ENCODE results near the gene NOTCH4. TPM values are rescaled to one million over a fixed set of nuclear protein-coding genes. Genes with fewer than 3 reads are reported as not detected.

Gene NOTCH4
- total RNA-seq, 1 donor = 1.1 TPM

DNA sequence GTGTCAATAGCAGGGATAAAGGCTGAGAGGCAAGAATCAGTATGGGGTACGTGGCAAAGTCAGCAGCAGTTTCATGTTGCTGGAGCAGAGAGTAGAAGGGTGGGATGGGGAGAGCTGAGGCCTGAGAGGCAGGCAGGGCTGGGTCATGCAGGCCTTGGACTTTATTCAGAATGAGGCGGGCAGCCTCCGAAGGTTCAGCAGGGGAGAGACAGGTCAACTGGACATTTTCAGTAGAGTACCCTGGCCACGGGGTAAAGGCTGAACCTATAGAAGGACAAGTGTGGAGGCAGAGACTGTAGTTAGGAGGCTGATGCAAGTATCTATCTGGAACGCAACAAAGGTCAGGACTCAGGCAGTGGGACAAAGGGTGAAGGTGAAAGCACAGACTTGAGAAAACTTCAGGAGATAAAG, 13.7 kb downstream of the NOTCH4 start:
- TF ChIP-seq, protein P1, sequence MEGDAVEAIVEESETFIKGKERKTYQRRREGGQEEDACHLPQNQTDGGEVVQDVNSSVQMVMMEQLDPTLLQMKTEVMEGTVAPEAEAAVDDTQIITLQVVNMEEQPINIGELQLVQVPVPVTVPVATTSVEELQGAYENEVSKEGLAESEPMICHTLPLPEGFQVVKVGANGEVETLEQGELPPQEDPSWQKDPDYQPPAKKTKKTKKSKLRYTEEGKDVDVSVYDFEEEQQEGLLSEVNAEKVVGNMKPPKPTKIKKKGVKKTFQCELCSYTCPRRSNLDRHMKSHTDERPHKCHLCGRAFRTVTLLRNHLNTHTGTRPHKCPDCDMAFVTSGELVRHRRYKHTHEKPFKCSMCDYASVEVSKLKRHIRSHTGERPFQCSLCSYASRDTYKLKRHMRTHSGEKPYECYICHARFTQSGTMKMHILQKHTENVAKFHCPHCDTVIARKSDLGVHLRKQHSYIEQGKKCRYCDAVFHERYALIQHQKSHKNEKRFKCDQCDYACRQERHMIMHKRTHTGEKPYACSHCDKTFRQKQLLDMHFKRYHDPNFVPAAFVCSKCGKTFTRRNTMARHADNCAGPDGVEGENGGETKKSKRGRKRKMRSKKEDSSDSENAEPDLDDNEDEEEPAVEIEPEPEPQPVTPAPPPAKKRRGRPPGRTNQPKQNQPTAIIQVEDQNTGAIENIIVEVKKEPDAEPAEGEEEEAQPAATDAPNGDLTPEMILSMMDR (IDR thresholded peaks at IDR 0.05; ENCODE audit: insufficient read depth, low read length) = no peak
- DNase-seq (ENCODE audit: low read depth) = no peak
- no peak overlapping the region for H3K4me3 ChIP-seq (ENCODE audit: low read depth, low read length)

DNA sequence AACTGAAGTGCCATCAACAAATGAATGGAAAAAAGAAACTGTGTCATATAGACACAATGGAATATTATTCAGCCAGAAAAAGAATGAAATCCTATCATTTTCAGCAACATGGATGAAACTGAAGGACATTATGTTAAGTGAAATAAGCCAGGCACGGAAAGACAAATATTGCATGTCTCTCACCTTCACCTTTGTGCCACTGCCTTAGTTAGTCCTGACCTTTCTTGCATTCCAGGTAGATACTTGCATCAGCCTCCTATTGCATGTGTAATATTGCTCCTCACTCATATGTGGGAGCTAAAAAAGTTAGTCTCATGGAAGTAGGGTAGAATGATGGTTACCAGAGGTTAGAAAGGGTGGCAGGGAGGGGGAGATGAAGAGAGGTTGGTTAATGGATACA, 14.9 kb downstream of the NOTCH4 start:
- no peak overlapping the region for H3K4me3 ChIP-seq (ENCODE audit: low read depth, low read length)
- DNase-seq (ENCODE audit: low read depth) = no peak
- TF ChIP-seq, protein P1 (IDR thresholded peaks at IDR 0.05; ENCODE audit: insufficient read depth, low read length) = no peak

DNA sequence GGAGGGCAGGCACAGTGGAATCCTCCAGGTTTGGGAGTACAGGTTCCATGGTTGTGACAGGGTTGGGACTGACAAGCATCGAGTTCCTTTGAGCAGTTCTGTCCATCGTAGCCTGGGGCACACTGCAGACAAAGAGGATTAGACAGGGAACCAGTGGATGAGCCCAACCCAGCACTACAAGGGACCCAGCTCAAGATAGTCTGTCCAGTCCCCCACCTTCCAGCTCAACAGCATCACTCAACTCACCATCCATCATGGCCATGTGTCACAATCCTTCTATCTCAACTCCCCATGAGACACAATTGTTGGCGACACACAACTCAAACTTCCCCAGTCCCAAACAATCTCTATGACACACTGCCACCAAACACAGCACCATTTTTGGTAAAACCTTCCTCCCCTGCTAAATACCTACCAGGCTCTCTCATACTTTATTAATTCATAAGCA, 19.6 kb downstream of the NOTCH4 start:
- no peak for DNase-seq (ENCODE audit: low read depth)
- no peak overlapping the region for H3K4me3 ChIP-seq (ENCODE audit: low read depth, low read length)
- TF ChIP-seq, protein P1 (IDR thresholded peaks at IDR 0.05; ENCODE audit: insufficient read depth, low read length) = no peak

DNA sequence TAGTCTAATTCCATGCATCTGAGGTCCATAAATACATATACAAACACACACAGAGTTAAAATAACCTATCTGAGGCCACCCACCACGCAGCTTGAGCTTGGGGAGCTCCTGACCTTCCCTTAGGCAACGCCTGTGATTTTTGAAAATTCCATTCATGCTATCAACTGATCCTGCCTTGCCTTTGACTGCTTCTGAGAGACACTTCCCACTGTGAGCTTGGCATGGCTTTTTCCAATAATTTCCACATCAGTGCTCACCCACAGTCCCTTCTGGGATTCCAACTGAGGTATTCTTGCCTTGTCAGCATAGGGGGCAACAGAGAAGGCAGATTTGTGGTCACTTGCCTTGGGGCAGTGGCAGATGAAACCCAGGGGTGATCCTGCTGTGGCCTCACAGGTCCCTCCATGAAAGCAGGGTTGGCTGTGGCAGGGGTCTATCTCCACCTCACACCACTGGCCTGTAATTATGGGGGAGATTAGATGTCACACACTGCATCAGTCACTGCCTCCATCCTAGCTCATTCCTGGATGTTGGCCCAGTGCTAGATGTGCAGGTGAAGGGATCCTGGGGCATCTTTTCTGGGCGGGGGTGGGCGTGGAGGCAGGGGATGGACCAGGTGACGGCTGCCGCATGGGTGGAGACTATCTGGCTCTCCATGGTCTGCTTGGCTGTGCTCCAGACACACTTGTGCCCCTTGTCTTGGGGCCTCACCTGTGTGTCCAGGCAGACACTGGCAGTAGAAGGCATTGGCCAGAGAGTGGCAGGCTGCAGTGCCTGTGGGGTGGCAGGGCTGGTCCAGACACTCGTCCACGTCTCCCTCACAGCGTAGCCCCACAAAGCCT, 20.2 kb downstream of the NOTCH4 start:
- TF ChIP-seq, protein P1 (IDR thresholded peaks at IDR 0.05; ENCODE audit: insufficient read depth, low read length) = no peak
- no peak overlapping the region for H3K4me3 ChIP-seq (ENCODE audit: low read depth, low read length)
- DNase-seq (ENCODE audit: low read depth) = no peak

DNA sequence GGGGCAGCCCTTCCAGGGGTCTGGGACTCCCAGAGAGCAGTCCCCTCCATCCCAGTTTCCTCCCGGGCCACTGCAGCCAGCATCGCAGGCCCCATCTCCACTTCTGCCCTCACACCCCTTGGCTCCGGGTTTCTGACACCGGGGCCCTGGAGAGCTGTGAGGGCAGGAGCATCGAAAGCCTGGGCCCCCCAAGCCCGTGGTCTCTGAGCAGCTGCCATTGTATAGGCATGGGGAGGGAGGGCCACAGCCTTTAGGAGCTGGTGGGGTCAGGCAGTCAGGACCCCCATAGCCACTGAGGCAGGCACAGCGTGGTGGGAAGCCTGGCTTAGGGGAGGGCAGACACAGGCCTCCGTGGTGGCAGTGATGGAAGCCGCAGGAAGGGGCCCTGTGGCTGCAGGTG, 21.7 kb downstream of the NOTCH4 start:
- no peak overlapping the region for H3K4me3 ChIP-seq (ENCODE audit: low read depth, low read length)
- TF ChIP-seq, protein P1 (IDR thresholded peaks at IDR 0.05; ENCODE audit: insufficient read depth, low read length) = no peak
- DNase-seq (ENCODE audit: low read depth) = no peak

DNA sequence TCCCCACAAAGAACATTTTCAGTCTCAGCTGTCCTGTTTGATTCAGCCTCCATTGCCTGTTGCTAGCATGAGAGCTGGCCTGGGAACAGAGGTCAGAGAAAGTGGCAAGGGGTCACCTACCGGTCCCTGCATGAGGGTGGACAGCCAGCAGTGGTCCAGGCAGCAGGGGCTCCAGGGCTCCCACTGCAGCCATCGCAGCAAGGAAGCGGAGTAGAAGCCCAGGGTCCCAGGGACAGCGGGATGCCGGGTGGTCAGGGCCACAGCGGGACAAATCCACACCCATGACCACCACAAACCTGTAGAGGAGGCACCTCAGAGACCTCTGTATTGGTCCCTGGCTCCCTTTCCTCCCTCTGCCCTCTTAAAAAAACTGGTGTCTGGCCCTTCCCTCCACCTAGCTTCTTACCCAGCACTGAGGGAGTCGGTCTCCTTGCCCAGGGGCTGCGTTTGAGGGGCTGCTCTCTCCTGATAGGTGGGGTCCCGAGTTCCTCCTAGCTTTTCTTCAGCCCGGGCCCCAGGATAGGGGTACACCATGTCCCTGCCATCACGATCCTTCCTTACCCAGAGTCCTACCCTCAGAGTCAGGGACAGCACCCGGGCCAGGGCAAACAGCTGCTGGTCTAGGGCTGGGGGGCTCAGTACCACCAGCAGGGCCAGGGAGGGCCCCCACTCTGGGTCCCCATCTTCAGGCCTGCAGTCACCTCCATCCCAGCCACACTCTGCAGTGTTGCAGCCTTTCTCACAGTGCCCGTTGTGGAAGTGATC, 23.0 kb downstream of the NOTCH4 start:
- H3K4me3 ChIP-seq (ENCODE audit: low read depth, low read length) = no peak overlapping the region
- TF ChIP-seq, protein P1 (IDR thresholded peaks at IDR 0.05; ENCODE audit: insufficient read depth, low read length) = no peak
- DNase-seq (ENCODE audit: low read depth) = no peak

Measured in fibroblast of the aortic adventitia (primary cell).